ENCODE data around the gene ATP2A1. TPM values are rescaled to one million over a fixed set of nuclear protein-coding genes. Genes with fewer than 3 reads are reported as not detected.

Gene ATP2A1
- total and polyA plus RNA-seq, 3 experiments from 2014 or later: 1.9 to 2.1 TPM; not detected in 1

DNA sequence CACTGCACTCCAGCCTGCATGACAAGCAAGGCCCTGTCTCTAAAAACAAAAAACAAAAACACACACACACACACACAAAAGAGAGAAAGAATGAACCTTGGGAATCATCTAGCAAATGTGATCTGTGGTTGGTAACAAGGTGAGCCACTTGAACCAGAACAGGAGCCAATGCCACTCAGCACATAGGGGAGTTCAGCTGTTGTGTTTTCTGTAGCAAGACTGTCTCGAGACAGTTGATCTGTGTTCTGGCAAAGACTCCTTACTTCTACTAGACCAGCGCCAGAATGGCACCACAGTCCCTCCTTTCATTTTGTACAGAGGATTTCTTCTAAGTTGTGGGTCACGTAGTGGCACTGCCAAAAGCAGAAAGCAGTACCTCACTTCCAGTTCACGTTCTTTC is 20.7 kb downstream of the ATP2A1 start:
- no peaks in the 10 kb centered on the region for H3K9me3 Mint-ChIP-seq
- no peaks in the 10 kb centered on the region for H3K27me3 ChIP-seq (ENCODE audit: insufficient read depth, low read length, poor library complexity, severe bottlenecking)
- no peak overlapping the region for H3K4me3 Mint-ChIP-seq
- H3K9me3 ChIP-seq (ENCODE audit: low read length): no peaks in the 10 kb centered on the region
- peaks cover 0 to 6% (median 0%) of the 10 kb centered on the region in 3 donors for H3K4me1 Mint-ChIP-seq
- no peaks in the 10 kb centered on the region for H3K36me3 ChIP-seq (ENCODE audit: insufficient read depth, low read length)
- no peak overlapping the region for H3K4me3 ChIP-seq (ENCODE audit: low read length)
- CTCF ChIA-PET: interaction anchor here (1.3 kb wide), 1 partner anchor 46 kb away, joined by 6 read pairs; no protein-coding TSS in a partner anchor
- no peaks in the 10 kb centered on the region for H3K4me1 ChIP-seq (ENCODE audit: insufficient read depth, low read length)
- POLR2A ChIA-PET: no interaction called here
- peak overlapping the region in 2 of 8 donors; percentile 2 to 32 for H3K27ac Mint-ChIP-seq
- H3K27me3 Mint-ChIP-seq: no peaks in the 10 kb centered on the region
- H3K27ac ChIP-seq (ENCODE audit: low read depth, low read length): no peak overlapping the region
- DNase-seq: no peak
- no peaks in the 10 kb centered on the region for H3K36me3 Mint-ChIP-seq

DNA sequence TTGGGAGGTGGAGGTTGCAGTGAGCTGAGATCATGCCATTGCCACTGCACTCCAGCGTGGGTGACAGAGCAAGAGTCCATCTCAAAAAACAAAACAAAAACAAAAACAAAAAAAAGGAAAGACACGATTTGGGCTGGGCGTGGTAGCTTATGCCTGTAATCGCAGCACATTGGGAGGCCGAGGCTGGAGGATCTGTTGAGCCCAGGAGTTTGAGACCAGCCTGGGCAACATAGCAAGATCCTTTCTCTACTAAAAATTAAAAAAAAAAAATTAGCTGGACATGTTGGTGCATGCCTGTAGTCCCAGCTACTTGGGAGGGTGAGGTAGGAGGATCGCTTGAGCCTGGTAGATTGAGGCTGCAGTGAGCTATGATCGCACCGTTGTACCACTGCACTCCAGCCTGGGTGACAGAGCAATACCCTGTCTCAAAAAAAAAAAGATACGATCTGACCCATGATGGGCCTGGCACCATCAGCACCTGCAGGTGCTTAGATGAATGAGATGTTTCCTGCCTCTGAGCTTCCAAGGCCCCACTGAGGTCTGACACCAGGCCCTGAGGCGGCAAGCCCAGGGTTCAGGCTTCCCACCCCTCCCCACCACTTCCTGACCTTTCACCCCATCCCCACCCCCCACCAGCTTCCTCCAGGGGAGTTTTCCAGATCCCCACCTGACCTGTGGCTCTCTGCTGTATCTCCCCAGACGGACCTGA is 21.7 kb downstream of the ATP2A1 start:
- no peaks in the 10 kb centered on the region for H3K9me3 ChIP-seq (ENCODE audit: low read length)
- H3K4me3 Mint-ChIP-seq: no peak overlapping the region
- H3K4me3 ChIP-seq (ENCODE audit: low read length): no peak overlapping the region
- CTCF ChIA-PET: interaction anchor here (0.7 to 1.2 kb wide), 2 partner anchors 26 to 46 kb away, joined by 3 to 7 read pairs; no protein-coding TSS in a partner anchor
- H3K4me1 Mint-ChIP-seq: peaks cover 0 to 6% (median 0%) of the 10 kb centered on the region in 3 donors
- no peak for DNase-seq
- peak overlapping the region in 1 of 8 donors; percentile 50 for H3K27ac Mint-ChIP-seq
- POLR2A ChIA-PET: no interaction called here
- no peaks in the 10 kb centered on the region for H3K36me3 ChIP-seq (ENCODE audit: insufficient read depth, low read length)
- H3K27ac ChIP-seq (ENCODE audit: low read depth, low read length): no peak overlapping the region
- peaks cover 0 to 3% (median 0%) of the 10 kb centered on the region in 3 donors for H3K36me3 Mint-ChIP-seq
- no peaks in the 10 kb centered on the region for H3K4me1 ChIP-seq (ENCODE audit: insufficient read depth, low read length)
- no peaks in the 10 kb centered on the region for H3K27me3 ChIP-seq (ENCODE audit: insufficient read depth, low read length, poor library complexity, severe bottlenecking)
- H3K9me3 Mint-ChIP-seq: no peaks in the 10 kb centered on the region
- H3K27me3 Mint-ChIP-seq: no peaks in the 10 kb centered on the region

DNA sequence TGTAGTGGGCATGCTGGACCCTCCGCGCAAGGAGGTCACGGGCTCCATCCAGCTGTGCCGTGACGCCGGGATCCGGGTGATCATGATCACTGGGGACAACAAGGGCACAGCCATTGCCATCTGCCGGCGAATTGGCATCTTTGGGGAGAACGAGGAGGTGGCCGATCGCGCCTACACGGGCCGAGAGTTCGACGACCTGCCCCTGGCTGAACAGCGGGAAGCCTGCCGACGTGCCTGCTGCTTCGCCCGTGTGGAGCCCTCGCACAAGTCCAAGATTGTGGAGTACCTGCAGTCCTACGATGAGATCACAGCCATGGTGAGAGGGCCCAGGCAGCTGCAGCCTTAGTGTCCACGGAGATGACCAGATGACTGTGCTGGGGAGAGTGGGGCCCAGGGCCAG is 22.3 kb downstream of the ATP2A1 start:
- no peaks in the 10 kb centered on the region for H3K4me1 ChIP-seq (ENCODE audit: insufficient read depth, low read length)
- ChIA-PET POLR2A (no interaction called here), CTCF (interaction anchor here (1.2 kb wide), 1 partner anchor 45 kb away, joined by 7 read pairs; no protein-coding TSS in a partner anchor)
- Mint-ChIP-seq H3K27me3 (no peaks in the 10 kb centered on the region), H3K4me3 (no peak overlapping the region), H3K27ac (peak overlapping the region in 2 of 8 donors; percentile 26 to 54), H3K9me3 (no peaks in the 10 kb centered on the region), H3K4me1 (peaks cover 0 to 6% (median 0%) of the 10 kb centered on the region in 3 donors), H3K36me3 (peaks cover 0 to 7% (median 0%) of the 10 kb centered on the region in 3 donors)
- H3K27ac ChIP-seq (ENCODE audit: low read depth, low read length): no peak overlapping the region
- H3K4me3 ChIP-seq (ENCODE audit: low read length): no peak overlapping the region
- DNase-seq: no peak
- no peaks in the 10 kb centered on the region for H3K27me3 ChIP-seq (ENCODE audit: insufficient read depth, low read length, poor library complexity, severe bottlenecking)
- H3K36me3 ChIP-seq (ENCODE audit: insufficient read depth, low read length): no peaks in the 10 kb centered on the region
- no peaks in the 10 kb centered on the region for H3K9me3 ChIP-seq (ENCODE audit: low read length)

DNA sequence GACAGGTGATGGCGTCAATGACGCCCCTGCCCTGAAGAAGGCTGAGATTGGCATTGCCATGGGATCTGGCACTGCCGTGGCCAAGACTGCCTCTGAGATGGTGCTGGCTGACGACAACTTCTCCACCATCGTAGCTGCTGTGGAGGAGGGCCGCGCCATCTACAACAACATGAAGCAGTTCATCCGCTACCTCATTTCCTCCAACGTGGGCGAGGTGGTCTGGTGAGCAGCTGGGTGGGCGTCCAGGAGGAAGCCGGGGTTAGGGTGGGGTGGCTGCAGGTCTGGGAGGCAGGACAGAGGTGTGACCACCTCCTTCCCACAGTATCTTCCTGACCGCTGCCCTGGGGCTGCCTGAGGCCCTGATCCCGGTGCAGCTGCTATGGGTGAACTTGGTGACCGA is 23.6 kb downstream of the ATP2A1 start:
- no peaks in the 10 kb centered on the region for H3K36me3 ChIP-seq (ENCODE audit: insufficient read depth, low read length)
- Mint-ChIP-seq H3K9me3 (no peaks in the 10 kb centered on the region), H3K27me3 (no peaks in the 10 kb centered on the region), H3K4me1 (peaks cover 0 to 6% (median 0%) of the 10 kb centered on the region in 3 donors), H3K36me3 (peaks cover 0 to 11% (median 0%) of the 10 kb centered on the region in 3 donors), H3K27ac (no peak overlapping the region), H3K4me3 (no peak overlapping the region)
- no peaks in the 10 kb centered on the region for H3K4me1 ChIP-seq (ENCODE audit: insufficient read depth, low read length)
- H3K9me3 ChIP-seq (ENCODE audit: low read length): no peaks in the 10 kb centered on the region
- H3K27ac ChIP-seq (ENCODE audit: low read depth, low read length): no peak overlapping the region
- ChIA-PET POLR2A (no interaction called here), CTCF (no interaction called here)
- H3K27me3 ChIP-seq (ENCODE audit: insufficient read depth, low read length, poor library complexity, severe bottlenecking): no peaks in the 10 kb centered on the region
- DNase-seq: no peak
- no peak overlapping the region for H3K4me3 ChIP-seq (ENCODE audit: low read length)

DNA sequence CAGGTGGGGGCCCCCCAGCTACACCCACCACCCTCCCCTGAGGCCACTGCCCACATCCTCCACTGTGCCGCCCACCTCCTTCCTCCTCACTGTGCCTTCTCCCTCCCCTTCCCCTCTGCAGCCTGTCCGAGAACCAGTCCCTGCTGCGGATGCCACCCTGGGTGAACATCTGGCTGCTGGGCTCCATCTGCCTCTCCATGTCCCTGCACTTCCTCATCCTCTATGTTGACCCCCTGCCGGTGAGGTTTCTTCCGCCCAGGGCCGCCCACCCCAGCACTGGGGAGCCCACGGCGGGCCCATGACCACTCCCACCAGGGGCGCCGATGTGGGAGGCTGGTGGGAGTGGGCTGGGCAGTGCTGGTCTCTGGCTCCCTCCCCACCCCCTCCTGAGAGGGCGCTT is 24.6 kb downstream of the ATP2A1 start:
- Mint-ChIP-seq H3K4me3 (no peak overlapping the region), H3K4me1 (peaks cover 0 to 6% (median 0%) of the 10 kb centered on the region in 3 donors), H3K9me3 (no peaks in the 10 kb centered on the region), H3K36me3 (peaks cover 0 to 13% (median 0%) of the 10 kb centered on the region in 3 donors), H3K27me3 (no peaks in the 10 kb centered on the region), H3K27ac (peak overlapping the region in 1 of 8 donors; percentile 23)
- no peaks in the 10 kb centered on the region for H3K36me3 ChIP-seq (ENCODE audit: insufficient read depth, low read length)
- ChIA-PET POLR2A (no interaction called here), CTCF (no interaction called here)
- DNase-seq: no peak
- no peak overlapping the region for H3K27ac ChIP-seq (ENCODE audit: low read depth, low read length)
- no peaks in the 10 kb centered on the region for H3K9me3 ChIP-seq (ENCODE audit: low read length)
- no peak overlapping the region for H3K4me3 ChIP-seq (ENCODE audit: low read length)
- H3K27me3 ChIP-seq (ENCODE audit: insufficient read depth, low read length, poor library complexity, severe bottlenecking): no peaks in the 10 kb centered on the region
- no peaks in the 10 kb centered on the region for H3K4me1 ChIP-seq (ENCODE audit: insufficient read depth, low read length)

DNA sequence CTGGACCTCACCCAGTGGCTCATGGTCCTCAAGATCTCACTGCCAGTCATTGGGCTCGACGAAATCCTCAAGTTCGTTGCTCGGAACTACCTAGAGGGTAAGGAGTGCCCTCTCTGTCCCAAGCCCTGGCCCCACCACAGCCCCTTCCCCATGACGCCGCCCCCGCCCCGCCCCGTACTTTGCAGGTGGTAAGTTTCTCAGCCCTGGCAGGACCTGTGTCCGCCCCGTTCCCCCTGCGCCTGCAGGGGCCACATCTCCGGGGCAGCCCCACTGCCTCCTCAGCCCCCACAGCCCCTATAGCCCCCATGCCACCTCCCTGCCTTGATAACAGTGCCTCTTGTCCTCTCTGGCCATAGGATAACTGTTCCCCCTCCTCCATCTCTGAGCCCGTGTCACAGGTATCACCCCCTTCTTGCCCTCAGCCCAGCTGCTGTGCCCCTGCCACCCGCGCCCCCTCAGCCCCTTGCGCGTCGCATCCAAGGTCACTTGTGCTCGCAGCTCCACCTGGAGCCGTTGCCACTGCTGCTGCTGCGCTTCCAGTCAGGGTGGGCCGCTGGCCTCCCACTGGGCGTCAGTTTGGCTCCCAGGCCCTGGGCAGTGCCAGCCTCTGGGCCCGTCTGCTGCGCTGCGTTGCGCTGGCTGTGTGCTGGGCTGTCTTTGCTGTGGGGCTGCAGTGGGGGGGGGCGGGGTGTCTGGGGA is 25.2 kb downstream of the ATP2A1 start:
- Mint-ChIP-seq H3K27ac (no peak overlapping the region), H3K27me3 (no peaks in the 10 kb centered on the region), H3K4me1 (peaks cover 0 to 6% (median 0%) of the 10 kb centered on the region in 3 donors), H3K9me3 (no peaks in the 10 kb centered on the region), H3K4me3 (no peak overlapping the region), H3K36me3 (peaks cover 0 to 19% (median 0%) of the 10 kb centered on the region in 3 donors)
- no peaks in the 10 kb centered on the region for H3K9me3 ChIP-seq (ENCODE audit: low read length)
- H3K4me1 ChIP-seq (ENCODE audit: insufficient read depth, low read length): no peaks in the 10 kb centered on the region
- DNase-seq: no peak
- no peak overlapping the region for H3K4me3 ChIP-seq (ENCODE audit: low read length)
- H3K27me3 ChIP-seq (ENCODE audit: insufficient read depth, low read length, poor library complexity, severe bottlenecking): no peaks in the 10 kb centered on the region
- no peaks in the 10 kb centered on the region for H3K36me3 ChIP-seq (ENCODE audit: insufficient read depth, low read length)
- CTCF ChIA-PET: no interaction called here
- H3K27ac ChIP-seq (ENCODE audit: low read depth, low read length): no peak overlapping the region
- POLR2A ChIA-PET: no interaction called here

DNA sequence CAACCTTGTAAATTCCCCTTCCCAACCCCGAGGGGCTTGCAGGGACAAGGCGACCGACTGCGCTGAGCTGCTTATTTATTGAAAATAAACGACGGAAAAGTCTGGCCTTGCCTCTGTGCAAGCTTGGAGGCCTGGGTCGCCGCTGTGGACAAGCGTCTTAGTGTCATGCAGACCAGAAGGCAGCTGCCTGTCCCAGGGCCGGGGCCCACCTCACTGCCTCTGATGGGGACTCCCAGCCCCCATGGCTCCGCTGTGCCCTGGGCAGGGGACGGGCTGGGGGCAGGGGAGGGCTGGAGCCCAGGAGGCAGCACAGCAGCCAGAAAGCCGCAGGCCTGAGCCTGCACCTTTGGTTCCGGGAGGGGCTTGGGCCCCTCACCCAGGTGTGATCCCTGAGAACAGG is 26.1 kb downstream of the ATP2A1 start:
- DNase-seq: no peak
- Mint-ChIP-seq H3K4me3 (no peak overlapping the region), H3K36me3 (peaks cover 0 to 22% (median 0%) of the 10 kb centered on the region in 3 donors), H3K27ac (peak overlapping the region in 1 of 8 donors; percentile 87), H3K9me3 (no peaks in the 10 kb centered on the region), H3K4me1 (peaks cover 0 to 6% (median 0%) of the 10 kb centered on the region in 3 donors), H3K27me3 (no peaks in the 10 kb centered on the region)
- no peaks in the 10 kb centered on the region for H3K27me3 ChIP-seq (ENCODE audit: insufficient read depth, low read length, poor library complexity, severe bottlenecking)
- no peak overlapping the region for H3K27ac ChIP-seq (ENCODE audit: low read depth, low read length)
- no peak overlapping the region for H3K4me3 ChIP-seq (ENCODE audit: low read length)
- H3K36me3 ChIP-seq (ENCODE audit: insufficient read depth, low read length): no peaks in the 10 kb centered on the region
- CTCF ChIA-PET: interaction anchor here (1.0 kb wide), 1 partner anchor 30 kb away, joined by 3 read pairs; no protein-coding TSS in a partner anchor
- H3K4me1 ChIP-seq (ENCODE audit: insufficient read depth, low read length): no peaks in the 10 kb centered on the region
- no peaks in the 10 kb centered on the region for H3K9me3 ChIP-seq (ENCODE audit: low read length)
- POLR2A ChIA-PET: interaction anchor here (0.5 kb wide), 1 partner anchor 30 kb away, joined by 6 read pairs; no protein-coding TSS in a partner anchor

DNA sequence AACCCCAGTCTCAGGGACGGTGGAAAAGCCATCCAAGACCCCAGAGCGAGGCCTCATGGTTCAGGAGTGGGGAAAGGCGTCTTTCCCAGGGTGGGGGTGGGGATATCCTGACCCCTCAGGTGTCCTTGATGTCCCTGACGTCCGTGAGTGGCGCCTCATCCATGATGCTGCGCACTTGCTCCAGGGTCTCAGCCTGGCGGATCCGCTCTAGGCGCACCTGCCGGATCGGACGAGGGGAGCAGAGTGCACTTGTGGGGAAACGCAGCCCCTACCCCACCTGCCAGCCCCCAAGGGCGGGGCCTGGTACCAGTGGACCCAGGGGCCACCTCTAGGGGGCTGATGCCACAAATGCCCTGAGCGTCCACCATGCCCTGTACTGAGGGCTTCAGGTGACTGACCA is 26.5 kb downstream of the ATP2A1 start:
- Mint-ChIP-seq H3K27ac (no peak overlapping the region), H3K4me3 (no peak overlapping the region), H3K27me3 (no peaks in the 10 kb centered on the region), H3K9me3 (no peaks in the 10 kb centered on the region), H3K4me1 (peaks cover 0 to 6% (median 0%) of the 10 kb centered on the region in 3 donors), H3K36me3 (peaks cover 0 to 22% (median 0%) of the 10 kb centered on the region in 3 donors)
- no peaks in the 10 kb centered on the region for H3K4me1 ChIP-seq (ENCODE audit: insufficient read depth, low read length)
- H3K36me3 ChIP-seq (ENCODE audit: insufficient read depth, low read length): no peaks in the 10 kb centered on the region
- no peak overlapping the region for H3K27ac ChIP-seq (ENCODE audit: low read depth, low read length)
- no peak overlapping the region for H3K4me3 ChIP-seq (ENCODE audit: low read length)
- no peaks in the 10 kb centered on the region for H3K27me3 ChIP-seq (ENCODE audit: insufficient read depth, low read length, poor library complexity, severe bottlenecking)
- DNase-seq: no peak
- H3K9me3 ChIP-seq (ENCODE audit: low read length): no peaks in the 10 kb centered on the region
- ChIA-PET POLR2A (interaction anchor here (0.5 kb wide), 1 partner anchor 30 kb away, joined by 6 read pairs; no protein-coding TSS in a partner anchor), CTCF (interaction anchor here (1.0 kb wide), 1 partner anchor 30 kb away, joined by 3 read pairs; no protein-coding TSS in a partner anchor)
